Karpas-422 (cell line): ENCODE measurements around the gene C8B. TPM values are rescaled to one million over a fixed set of nuclear protein-coding genes. Genes with fewer than 3 reads are reported as not detected.
A peak's percentile ranks its signal among the peaks of the same experiment; 100 is the strongest.

ENCODE experiments used
- DNase-seq: peaks from one replicate; pipeline ENCODE4 v3.0.0-alpha.2; 2015
- H2AFZ ChIP-seq: fragments of 200-600 bp; sonication (generic); 2 replicates; pipeline ENCODE4 v1.6.1; 2014; ENCODE audit warnings: antibody characterized with exemption, low read length, mixed read lengths
- H3K27ac ChIP-seq: fragments of 200-600 bp; sonication (generic); 2 replicates; pipeline ENCODE4 v1.5.1; 2014; ENCODE audit warnings: mild to moderate bottlenecking, low read length, moderate library complexity
- H3K27me3 ChIP-seq: fragments of 200-600 bp; sonication (generic); 2 replicates; pipeline ENCODE4 v1.6.1; 2014; ENCODE audit warnings: low read length, mixed read lengths
- H3K36me3 ChIP-seq: fragments of 200-600 bp; sonication (generic); 2 replicates; pipeline ENCODE4 v1.6.1; 2014; ENCODE audit warnings: low read length, mixed read lengths; ENCODE audit not compliant: insufficient read depth
- H3K4me1 ChIP-seq: fragments of 200-600 bp; sonication (generic); 2 replicates; pipeline ENCODE4 v1.6.1; 2014; ENCODE audit warnings: mild to moderate bottlenecking, low read length, mixed read lengths
- H3K4me2 ChIP-seq: fragments of 200-600 bp; sonication (generic); 2 replicates; pipeline ENCODE4 v1.6.1; 2014; ENCODE audit warnings: low read length, low read depth, mild to moderate bottlenecking; ENCODE audit not compliant: poor library complexity, severe bottlenecking
- H3K4me3 ChIP-seq: fragments of 200-600 bp; sonication (generic); 2 replicates; pipeline ENCODE4 v1.5.1; 2014; ENCODE audit warnings: mild to moderate bottlenecking, antibody characterized with exemption, low read length, mixed read lengths
- H3K79me2 ChIP-seq: fragments of 200-600 bp; sonication (generic); 2 replicates; pipeline ENCODE4 v1.6.1; 2014; ENCODE audit warnings: mild to moderate bottlenecking, low read length, mixed read lengths
- H3K9ac ChIP-seq: fragments of 200-600 bp; sonication (generic); 2 replicates; pipeline ENCODE4 v1.6.0; 2014; ENCODE audit warnings: low read length
- H3K9me2 ChIP-seq: fragments of 200-600 bp; sonication (generic), shearing (Covaris generic); replicated peaks from 2 replicates; pipeline ENCODE4 v1.6.0; 2014; ENCODE audit warnings: mild to moderate bottlenecking, low read length, moderate library complexity; ENCODE audit not compliant: insufficient read depth
- H3K9me3 ChIP-seq: fragments of 300-700, 200-600 bp; sonication (generic); 2 replicates; pipeline ENCODE4 v1.6.1; 2014; ENCODE audit warnings: low read length, mixed read lengths
- H4K20me1 ChIP-seq: fragments of 200-600 bp; sonication (generic); 2 replicates; pipeline ENCODE4 v1.6.1; 2014; ENCODE audit warnings: mild to moderate bottlenecking, antibody characterized with exemption, low read length, low read depth; ENCODE audit not compliant: insufficient read depth
- total RNA-seq: library from RNA; depleted of rRNA; stranded (reverse); fragments of >200 nt; shearing (Covaris generic); gene quantifications from 2 replicates; pipeline ENCODE4 v1.2.3, GENCODE V29; 2014; ENCODE audit warnings: low replicate concordance

C8B gene
- total RNA-seq, 1 experiment from 2014 or later = not detected

GRCh38 chr1:56954664-56955063, 11.2 kb downstream of the C8B start:
- no peak overlapping the region for H3K27ac ChIP-seq
- DNase-seq = no peak
- H3K9me2 ChIP-seq = no peaks in the 10 kb centered on the region
- no peaks in the 10 kb centered on the region for H3K9me3 ChIP-seq
- no peaks in the 10 kb centered on the region for H3K79me2 ChIP-seq
- no peak overlapping the region for H3K4me3 ChIP-seq
- H3K4me1 ChIP-seq = no peaks in the 10 kb centered on the region
- no peak overlapping the region for H2AFZ ChIP-seq
- H3K4me2 ChIP-seq = no peak overlapping the region
- no peaks in the 10 kb centered on the region for H4K20me1 ChIP-seq
- H3K27me3 ChIP-seq = no peaks in the 10 kb centered on the region
- no peak overlapping the region for H3K9ac ChIP-seq
- H3K36me3 ChIP-seq = no peaks in the 10 kb centered on the region

GRCh38 chr1:56953386-56953785, 12.4 kb downstream of the C8B start:
- no peak overlapping the region for H3K27ac ChIP-seq
- no peaks in the 10 kb centered on the region for H4K20me1 ChIP-seq
- DNase-seq = no peak
- no peaks in the 10 kb centered on the region for H3K79me2 ChIP-seq
- H3K36me3 ChIP-seq = no peaks in the 10 kb centered on the region
- no peaks in the 10 kb centered on the region for H3K9me3 ChIP-seq
- no peak overlapping the region for H3K4me2 ChIP-seq
- H3K4me1 ChIP-seq = no peaks in the 10 kb centered on the region
- H3K4me3 ChIP-seq = no peak overlapping the region
- H3K9me2 ChIP-seq = no peaks in the 10 kb centered on the region
- no peak overlapping the region for H2AFZ ChIP-seq
- H3K9ac ChIP-seq = no peak overlapping the region
- H3K27me3 ChIP-seq = no peaks in the 10 kb centered on the region

DNA sequence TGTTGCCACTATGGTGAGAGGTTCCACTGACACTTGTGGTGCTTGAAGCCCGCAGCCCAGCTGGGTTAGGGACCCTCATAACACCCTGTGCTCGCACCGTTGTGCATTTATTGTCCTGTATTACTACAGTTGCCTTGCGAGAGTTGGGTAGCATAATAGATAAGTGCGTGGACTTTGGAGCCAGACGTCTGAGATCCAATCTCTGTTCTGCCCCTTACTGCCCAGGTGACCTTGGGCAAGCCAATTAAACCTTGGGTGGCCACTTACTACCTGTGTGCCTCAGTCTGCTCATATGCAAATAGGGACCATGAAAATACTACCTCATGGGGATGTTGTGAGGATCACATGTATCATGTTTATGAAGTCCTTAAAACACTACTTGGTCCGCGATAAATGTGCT, 13.3 kb downstream of the C8B start:
- no peaks in the 10 kb centered on the region for H3K36me3 ChIP-seq
- no peaks in the 10 kb centered on the region for H3K9me3 ChIP-seq
- no peaks in the 10 kb centered on the region for H3K27me3 ChIP-seq
- H3K9me2 ChIP-seq = no peaks in the 10 kb centered on the region
- no peak overlapping the region for H3K4me2 ChIP-seq
- no peaks in the 10 kb centered on the region for H3K79me2 ChIP-seq
- no peak overlapping the region for H3K4me3 ChIP-seq
- no peak overlapping the region for H2AFZ ChIP-seq
- no peaks in the 10 kb centered on the region for H3K4me1 ChIP-seq
- DNase-seq = no peak
- no peak overlapping the region for H3K27ac ChIP-seq
- no peaks in the 10 kb centered on the region for H4K20me1 ChIP-seq
- no peak overlapping the region for H3K9ac ChIP-seq

GRCh38 chr1:56948403-56949023, 17.3 kb downstream of the C8B start:
- H4K20me1 ChIP-seq = no peaks in the 10 kb centered on the region
- no peak overlapping the region for H3K4me3 ChIP-seq
- no peaks in the 10 kb centered on the region for H3K9me3 ChIP-seq
- no peak overlapping the region for H3K4me2 ChIP-seq
- no peaks in the 10 kb centered on the region for H3K79me2 ChIP-seq
- H3K4me1 ChIP-seq = no peaks in the 10 kb centered on the region
- no peaks in the 10 kb centered on the region for H3K36me3 ChIP-seq
- no peak overlapping the region for H2AFZ ChIP-seq
- H3K9ac ChIP-seq = no peak overlapping the region
- no peaks in the 10 kb centered on the region for H3K9me2 ChIP-seq
- no peaks in the 10 kb centered on the region for H3K27me3 ChIP-seq
- DNase-seq = peak; percentile 52
- no peak overlapping the region for H3K27ac ChIP-seq

DNA sequence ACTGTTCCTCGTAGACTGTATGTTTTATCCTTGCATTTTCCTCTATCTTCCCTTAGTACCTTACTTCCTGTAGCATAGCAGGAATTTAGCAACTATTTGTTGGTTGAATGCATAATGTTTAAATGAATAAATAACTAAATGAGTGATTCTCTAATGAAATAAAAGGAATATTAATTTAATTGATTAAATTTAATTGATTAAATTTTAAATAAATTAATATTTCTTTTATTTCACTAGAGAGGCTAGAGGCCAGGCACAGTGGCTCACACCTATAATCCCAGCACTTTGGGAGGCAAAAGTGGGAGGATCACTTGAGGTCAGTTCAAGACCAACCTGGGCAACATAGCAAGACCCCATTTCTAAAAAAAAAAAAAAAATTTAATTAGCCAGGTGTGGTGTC, 25.8 kb downstream of the C8B start:
- Histone ChIP-seq H3K9ac (no peak overlapping the region), H3K36me3 (no peaks in the 10 kb centered on the region), H3K9me3 (no peaks in the 10 kb centered on the region), H3K27ac (no peak overlapping the region), H3K27me3 (no peaks in the 10 kb centered on the region), H3K9me2 (no peaks in the 10 kb centered on the region), H3K79me2 (no peaks in the 10 kb centered on the region), H2AFZ (no peak overlapping the region), H4K20me1 (no peaks in the 10 kb centered on the region), H3K4me2 (no peak overlapping the region), H3K4me1 (no peaks in the 10 kb centered on the region), H3K4me3 (no peak overlapping the region)
- DNase-seq = no peak

GRCh38 chr1:56939209-56939608, 26.6 kb downstream of the C8B start:
- no peak overlapping the region for H3K4me2 ChIP-seq
- no peaks in the 10 kb centered on the region for H3K4me1 ChIP-seq
- H3K27ac ChIP-seq = no peak overlapping the region
- no peaks in the 10 kb centered on the region for H3K79me2 ChIP-seq
- no peak overlapping the region for H3K4me3 ChIP-seq
- no peak overlapping the region for H3K9ac ChIP-seq
- H3K9me3 ChIP-seq = no peaks in the 10 kb centered on the region
- H2AFZ ChIP-seq = no peak overlapping the region
- no peaks in the 10 kb centered on the region for H4K20me1 ChIP-seq
- H3K27me3 ChIP-seq = no peaks in the 10 kb centered on the region
- DNase-seq = no peak
- no peaks in the 10 kb centered on the region for H3K36me3 ChIP-seq
- no peaks in the 10 kb centered on the region for H3K9me2 ChIP-seq

DNA sequence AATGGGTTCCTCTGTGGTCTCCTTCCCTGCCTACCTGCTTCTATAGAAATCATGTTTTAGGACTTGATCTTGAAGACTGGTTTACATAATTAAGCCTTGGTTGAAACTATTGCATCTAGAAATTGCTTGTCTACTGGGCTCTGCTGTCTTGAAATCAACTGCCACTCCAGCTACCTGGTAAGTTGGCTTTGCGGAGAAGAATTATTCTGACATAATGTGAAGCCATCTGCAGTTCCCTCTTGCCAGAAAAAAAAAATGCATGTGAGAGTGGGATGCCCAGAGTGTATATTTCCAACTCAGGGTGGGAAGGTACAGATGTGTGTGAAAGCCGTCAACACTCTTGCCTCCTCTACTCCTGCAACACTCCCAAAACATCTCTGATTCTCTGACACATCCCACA, 27.2 kb downstream of the C8B start:
- Histone ChIP-seq H2AFZ (no peak overlapping the region), H3K4me3 (no peak overlapping the region), H4K20me1 (no peaks in the 10 kb centered on the region), H3K79me2 (no peaks in the 10 kb centered on the region), H3K4me2 (no peak overlapping the region), H3K36me3 (no peaks in the 10 kb centered on the region), H3K9ac (no peak overlapping the region), H3K27ac (no peak overlapping the region), H3K4me1 (no peaks in the 10 kb centered on the region), H3K27me3 (no peaks in the 10 kb centered on the region), H3K9me3 (no peaks in the 10 kb centered on the region), H3K9me2 (no peaks in the 10 kb centered on the region)
- DNase-seq = no peak

DNA sequence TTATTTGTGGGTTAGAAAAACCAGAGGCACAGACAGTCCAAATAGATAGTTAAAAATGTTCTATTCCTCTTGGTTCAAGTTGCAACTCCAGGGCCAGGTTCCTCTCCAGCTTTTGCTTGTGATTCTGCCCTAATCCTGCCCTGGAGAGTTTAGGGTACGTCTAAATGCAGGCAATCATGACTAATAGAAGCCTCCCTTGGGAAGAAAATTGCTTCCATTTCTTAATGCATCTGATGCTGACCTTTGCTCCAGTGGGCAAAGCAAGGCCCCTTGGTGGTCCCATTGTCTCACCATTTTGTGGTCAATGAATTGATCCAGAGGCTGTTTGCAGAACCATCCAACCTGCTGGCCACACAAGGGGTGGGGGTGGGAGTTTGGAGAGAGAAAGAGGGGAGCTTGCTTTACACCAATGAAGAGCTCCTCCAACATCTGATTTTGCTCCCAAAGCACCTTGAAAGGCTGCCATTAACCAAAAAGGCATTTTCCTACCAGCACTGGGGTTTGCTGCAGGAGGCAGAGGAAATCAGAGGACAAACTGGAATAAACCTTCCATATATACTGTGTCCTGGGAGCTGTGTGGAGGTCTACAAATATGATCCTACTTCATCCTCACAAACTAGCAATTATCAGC, 31.3 kb downstream of the C8B start:
- Histone ChIP-seq H4K20me1 (no peaks in the 10 kb centered on the region), H3K9me3 (no peaks in the 10 kb centered on the region), H3K4me1 (no peaks in the 10 kb centered on the region), H3K27ac (no peak overlapping the region), H3K4me3 (no peak overlapping the region), H3K27me3 (no peaks in the 10 kb centered on the region), H3K79me2 (no peaks in the 10 kb centered on the region), H3K36me3 (no peaks in the 10 kb centered on the region), H3K4me2 (no peak overlapping the region), H3K9me2 (no peaks in the 10 kb centered on the region), H2AFZ (no peak overlapping the region), H3K9ac (no peak overlapping the region)
- DNase-seq = no peak
